ENCODE data around the gene RAD51B. TPM values are rescaled to one million over a fixed set of nuclear protein-coding genes. Genes with fewer than 3 reads are reported as not detected.
A peak's percentile ranks its signal among the peaks of the same experiment; 100 is the strongest.

The RAD51B gene
- total and polyA plus RNA-seq, 2 of the 13 experiments (the other 11 are each of a cell fraction or from before 2014, with no cell fraction given), result 7.0 to 9.5 TPM

GRCh38 chr14:68707482-68707881 is 887.9 kb downstream of the RAD51B start (continued):
- TF ChIP-seq CEBPZ (IDR thresholded peaks at IDR 0.05; ENCODE audit: low read length), result no peak

DNA sequence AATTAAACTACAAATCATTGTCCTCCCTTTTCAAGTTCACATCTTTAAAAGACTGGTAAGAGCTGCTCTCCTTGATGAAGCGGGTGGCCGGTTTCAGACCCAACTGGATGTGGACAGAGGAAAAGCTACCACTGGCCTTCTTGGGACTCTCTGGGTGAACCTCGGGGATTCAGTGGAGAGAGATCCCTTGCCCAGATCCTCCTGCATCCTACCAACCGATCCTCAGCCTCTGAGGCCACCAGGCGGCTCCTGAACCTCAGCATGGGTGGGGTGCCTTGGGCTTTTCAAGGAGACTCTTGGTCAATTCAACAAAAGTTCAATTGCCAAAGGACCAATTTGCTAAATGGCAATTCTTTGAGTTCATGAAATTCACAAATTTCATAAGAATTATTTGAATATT is 888.8 kb downstream of the RAD51B start:
- Histone ChIP-seq H3K9ac (ENCODE audit: insufficient read depth, low read depth, low read length) (no peak overlapping the region), H3K27me3 (ENCODE audit: control insufficient read depth in 1 of 2, insufficient read depth in 2 of 2, low read length in 2 of 2) (peaks cover 0 to 12% of the 10 kb centered on the region in 2 experiments; a peak in 3 of 5 replicates), H3K79me2 (ENCODE audit: insufficient read depth, low read length) (no peaks in the 10 kb centered on the region), H4K20me1 (ENCODE audit: insufficient read depth, low read length) (no peaks in the 10 kb centered on the region), H3K27ac (ENCODE audit: extremely low read length, insufficient read depth, low read length) (no peak overlapping the region), H2AFZ (ENCODE audit: low read length) (no peak overlapping the region), H3K9me3 (ENCODE audit: low read length) (no peaks in the 10 kb centered on the region), H3K4me3 (replicated peaks in 1 of 3; ENCODE audit: insufficient read depth in 1 of 3, low read depth in 2 of 3, low read length in 3 of 3) (no peak overlapping the region), H3K36me3 (replicated peaks in 1 of 2; ENCODE audit: control insufficient read depth in 1 of 2, insufficient read depth in 2 of 2, low read length in 2 of 2) (no peaks in the 10 kb centered on the region), H3K4me2 (ENCODE audit: low read depth, low read length) (no peak overlapping the region), H3K4me1 (ENCODE audit: insufficient read depth, low read length) (peaks cover 45% of the 10 kb centered on the region)
- CTCF ChIA-PET (ENCODE audit: low intra/inter-chr PET ratio, low total read pairs), result no interaction called here
- WGBS (ENCODE audit: low lambda C conversion rate), result 28% methylated on average over 5 of the region's 5 CpGs
- no peak for FAIRE-seq
- intact Hi-C loops (cut with micrococcal nuclease; ENCODE audit: unreplicated experiment) (no loop called here), in situ Hi-C loops (cut with HindIII; ENCODE audit: extremely low pct_ligation_motif_present, low pct_unique_long_range_greater_than_20kb) (no loop called here)
- no peak for DNase-seq (ENCODE audit: low spot score)
- BruUV-seq (replicated peaks), result no TSS peak
- POLR2A ChIA-PET, result no interaction called here
- ATAC-seq, result no peak
- TF ChIP-seq ZNF10 (CRISPR knock-in tag; IDR thresholded peaks at IDR 0.05; ENCODE audit: borderline replicate concordance, low read depth) (no peak), ZNF292 (CRISPR knock-in tag; IDR thresholded peaks at IDR 0.05; ENCODE audit: borderline replicate concordance, low read depth) (no peak), ISL2 (CRISPR knock-in tag; IDR thresholded peaks at IDR 0.05) (no peak), ZNF546 (CRISPR knock-in tag; conservative IDR thresholded peaks at IDR 0.05) (no peak), MED8 (CRISPR knock-in tag; IDR thresholded peaks at IDR 0.05; ENCODE audit: insufficient replicate concordance) (no peak), MED1 (CRISPR knock-in tag; IDR thresholded peaks at IDR 0.05) (no peak), ARID3A (IDR thresholded peaks at IDR 0.05; ENCODE audit: low read depth, low read length) (no peak), PPARG (CRISPR knock-in tag; conservative IDR thresholded peaks at IDR 0.05) (no peak), ZFP36L2 (CRISPR knock-in tag; IDR thresholded peaks at IDR 0.05) (no peak), THAP9 (CRISPR knock-in tag; IDR thresholded peaks at IDR 0.05; ENCODE audit: borderline replicate concordance) (no peak), STAG1 (CRISPR knock-in tag; IDR thresholded peaks at IDR 0.05) (peak; percentile 57)
- TF ChIP-seq, protein P1, sequence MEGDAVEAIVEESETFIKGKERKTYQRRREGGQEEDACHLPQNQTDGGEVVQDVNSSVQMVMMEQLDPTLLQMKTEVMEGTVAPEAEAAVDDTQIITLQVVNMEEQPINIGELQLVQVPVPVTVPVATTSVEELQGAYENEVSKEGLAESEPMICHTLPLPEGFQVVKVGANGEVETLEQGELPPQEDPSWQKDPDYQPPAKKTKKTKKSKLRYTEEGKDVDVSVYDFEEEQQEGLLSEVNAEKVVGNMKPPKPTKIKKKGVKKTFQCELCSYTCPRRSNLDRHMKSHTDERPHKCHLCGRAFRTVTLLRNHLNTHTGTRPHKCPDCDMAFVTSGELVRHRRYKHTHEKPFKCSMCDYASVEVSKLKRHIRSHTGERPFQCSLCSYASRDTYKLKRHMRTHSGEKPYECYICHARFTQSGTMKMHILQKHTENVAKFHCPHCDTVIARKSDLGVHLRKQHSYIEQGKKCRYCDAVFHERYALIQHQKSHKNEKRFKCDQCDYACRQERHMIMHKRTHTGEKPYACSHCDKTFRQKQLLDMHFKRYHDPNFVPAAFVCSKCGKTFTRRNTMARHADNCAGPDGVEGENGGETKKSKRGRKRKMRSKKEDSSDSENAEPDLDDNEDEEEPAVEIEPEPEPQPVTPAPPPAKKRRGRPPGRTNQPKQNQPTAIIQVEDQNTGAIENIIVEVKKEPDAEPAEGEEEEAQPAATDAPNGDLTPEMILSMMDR (CRISPR knock-in tag; IDR thresholded peaks at IDR 0.05), result peak; percentile 36

Data from HepG2 (cell line).